Mesothelial cell of epicardium (in vitro differentiated cells): ENCODE results near the gene MBD4. TPM values are rescaled to one million over a fixed set of nuclear protein-coding genes. Genes with fewer than 3 reads are reported as not detected.
A peak's percentile ranks its signal among the peaks of the same experiment; 100 is the strongest.
"Not testable (repeated sequence)": the region's sequence is repeated elsewhere in the genome, so short reads cannot be mapped to it uniquely, and the experiment has no call there.

Experiments
- DNase-seq, 2 experiments: peaks; one replicate each; pipeline ENCODE4 v3.0.0; 2021; ENCODE audit warnings: low spot score in 2 of 2; ENCODE audit not compliant: unreplicated experiment in 2 of 2
- H3K27ac Mint-ChIP-seq: 2 replicates; pipeline ENCODE4 v1.8.0; 2021; ENCODE audit warnings: mixed read lengths
- H3K27me3 Mint-ChIP-seq: 2 replicates; pipeline ENCODE4 v1.8.0; 2021; ENCODE audit warnings: low read depth, mixed read lengths
- H3K36me3 Mint-ChIP-seq: 2 replicates; pipeline ENCODE4 v1.8.0; 2021; ENCODE audit warnings: mixed read lengths
- H3K4me1 Mint-ChIP-seq: 2 replicates; pipeline ENCODE4 v1.8.0; 2021; ENCODE audit warnings: mixed read lengths
- H3K4me3 Mint-ChIP-seq: 2 replicates; pipeline ENCODE4 v1.8.0; 2021; ENCODE audit warnings: mild to moderate bottlenecking, moderate library complexity, mixed read lengths
- H3K9me3 Mint-ChIP-seq: 2 replicates; pipeline ENCODE4 v1.8.0; 2021; ENCODE audit warnings: mixed read lengths
- CTCF ChIP-seq: fragments of 200-600 bp; sonication (generic); IDR thresholded peaks from one replicate; pipeline ENCODE4 v1.5.0; 2021; ENCODE audit warnings: antibody characterized with exemption; ENCODE audit not compliant: unreplicated experiment
- total RNA-seq: library from RNA; stranded (reverse); gene quantifications from 3 replicates; pipeline ENCODE4 v1.2.1, GENCODE V29; 2021

The MBD4 gene
- total RNA-seq, 1 donor from 2014 or later = 26.6 TPM

- H3K36me3 Mint-ChIP-seq = peaks cover 8% of the 10 kb centered on the region
- H3K4me3 Mint-ChIP-seq = no peak overlapping the region
- no peak overlapping the region for H3K27ac Mint-ChIP-seq
- no peak for DNase-seq
- H3K4me1 Mint-ChIP-seq = peaks cover 10% of the 10 kb centered on the region
- H3K9me3 Mint-ChIP-seq = no peaks in the 10 kb centered on the region
- no peaks in the 10 kb centered on the region for H3K27me3 Mint-ChIP-seq
- TF ChIP-seq CTCF = no peak
Observed at GRCh38 chr3:129393271-129393670, 46.5 kb downstream of the MBD4 start.

GRCh38 chr3:129392106-129392887, 47.5 kb downstream of the MBD4 start:
- DNase-seq, H3K27me3 Mint-ChIP-seq, H3K9me3 Mint-ChIP-seq, H3K4me3 Mint-ChIP-seq, H3K4me1 Mint-ChIP-seq, H3K27ac Mint-ChIP-seq: not testable (repeated sequence)
- peaks cover 15% of the 10 kb centered on the region for H3K36me3 Mint-ChIP-seq

- H3K27ac Mint-ChIP-seq, DNase-seq, H3K9me3 Mint-ChIP-seq, H3K4me1 Mint-ChIP-seq, H3K27me3 Mint-ChIP-seq, H3K4me3 Mint-ChIP-seq: not testable (repeated sequence)
- H3K36me3 Mint-ChIP-seq = peaks cover 21% of the 10 kb centered on the region
Observed at GRCh38 chr3:129391583-129391982, 48.2 kb downstream of the MBD4 start.

- no peaks in the 10 kb centered on the region for H3K9me3 Mint-ChIP-seq
- no peaks in the 10 kb centered on the region for H3K27me3 Mint-ChIP-seq
- H3K4me3 Mint-ChIP-seq = no peak overlapping the region
- H3K27ac Mint-ChIP-seq = peak overlapping the region; percentile 94
- DNase-seq = no peak
- peaks cover 6% of the 10 kb centered on the region for H3K4me1 Mint-ChIP-seq
- H3K36me3 Mint-ChIP-seq = peaks cover 27% of the 10 kb centered on the region
- no peak for TF ChIP-seq CTCF
Observed at GRCh38 chr3:129389572-129389937, 50.2 kb downstream of the MBD4 start.

GRCh38 chr3:129388791-129389571, 50.8 kb downstream of the MBD4 start:
- H3K27ac Mint-ChIP-seq = peak overlapping the region; percentile 94
- peaks cover 27% of the 10 kb centered on the region for H3K36me3 Mint-ChIP-seq
- H3K4me1 Mint-ChIP-seq, DNase-seq, H3K4me3 Mint-ChIP-seq, H3K27me3 Mint-ChIP-seq, H3K9me3 Mint-ChIP-seq: not testable (repeated sequence)

- Mint-ChIP-seq H3K27ac (no peak overlapping the region), H3K4me1 (peaks cover 6% of the 10 kb centered on the region), H3K27me3 (no peaks in the 10 kb centered on the region), H3K9me3 (no peaks in the 10 kb centered on the region), H3K36me3 (peaks cover 27% of the 10 kb centered on the region), H3K4me3 (no peak overlapping the region)
- no peak for TF ChIP-seq CTCF
- DNase-seq = no peak
Observed at GRCh38 chr3:129387487-129387886, 52.3 kb downstream of the MBD4 start.

GRCh38 chr3:129386984-129387383, 52.8 kb downstream of the MBD4 start:
- no peak for TF ChIP-seq CTCF
- Mint-ChIP-seq H3K9me3 (no peaks in the 10 kb centered on the region), H3K27ac (no peak overlapping the region), H3K36me3 (peaks cover 27% of the 10 kb centered on the region), H3K4me1 (peaks cover 6% of the 10 kb centered on the region), H3K4me3 (no peak overlapping the region), H3K27me3 (no peaks in the 10 kb centered on the region)
- DNase-seq = no peak

GRCh38 chr3:129385507-129385906, 54.2 kb downstream of the MBD4 start:
- H3K4me1 Mint-ChIP-seq, H3K9me3 Mint-ChIP-seq, H3K27me3 Mint-ChIP-seq, H3K4me3 Mint-ChIP-seq, H3K27ac Mint-ChIP-seq, DNase-seq: not testable (repeated sequence)
- peaks cover 24% of the 10 kb centered on the region for H3K36me3 Mint-ChIP-seq
